WERI-Rb-1 (cell line): ENCODE measurements around the gene RPL10.

Experiments
- DNase-seq: peaks from one replicate; pipeline ENCODE4 v3.0.0-alpha.2; 2020
- H3K27ac ChIP-seq: fragments of 250-450 bp; sonication (Bioruptor Pico); 2 replicates; pipeline ENCODE4 v1.5.1; 2020; ENCODE audit warnings: mild to moderate bottlenecking, moderate library complexity
- H3K27me3 ChIP-seq: fragments of 250-450 bp; sonication (Bioruptor Pico); 2 replicates; pipeline ENCODE4 v1.5.1; 2021; ENCODE audit warnings: mild to moderate bottlenecking, low read depth, moderate library complexity; ENCODE audit not compliant: insufficient read depth, severe bottlenecking
- H3K36me3 ChIP-seq: fragments of 250-450 bp; sonication (Bioruptor Pico); 2 replicates; pipeline ENCODE4 v1.5.1; 2020; ENCODE audit warnings: mild to moderate bottlenecking, moderate library complexity
- H3K4me3 ChIP-seq: 2 replicates; pipeline ENCODE4 v1.5.1; 2011; ENCODE audit warnings: low read depth, mild to moderate bottlenecking, control low read depth, low read length
- H3K9me3 ChIP-seq: fragments of 250-450 bp; sonication (Bioruptor Pico); 2 replicates; pipeline ENCODE4 v1.5.1; 2021; ENCODE audit warnings: mild to moderate bottlenecking, moderate library complexity; ENCODE audit not compliant: severe bottlenecking
- CTCF ChIP-seq: IDR thresholded peaks from 2 replicates; pipeline ENCODE4 v1.5.1; 2011; ENCODE audit warnings: low read depth, mild to moderate bottlenecking, control low read depth, inconsistent platforms, low read length

The RPL10 gene

DNA sequence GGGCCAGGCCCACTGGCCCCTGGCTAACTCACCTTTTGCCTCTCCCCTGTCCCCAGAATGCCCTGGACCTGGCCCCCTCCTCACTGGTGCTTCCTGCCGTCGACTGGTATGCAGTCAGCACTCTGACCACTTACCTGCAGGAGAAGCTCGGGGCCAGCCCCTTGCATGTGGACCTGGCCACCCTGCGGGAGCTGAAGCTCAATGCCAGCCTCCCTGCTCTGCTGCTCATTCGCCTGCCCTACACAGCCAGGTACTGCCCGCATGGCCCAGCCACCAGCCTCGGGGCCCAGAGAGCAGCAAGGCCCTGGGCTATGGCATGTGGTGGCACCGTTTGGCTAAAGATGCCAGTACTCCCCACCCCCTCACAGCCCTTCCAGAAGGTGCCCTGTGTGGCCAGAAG, 34.0 kb downstream of the RPL10 start:
- Histone ChIP-seq H3K27ac (no peak overlapping the region), H3K4me3 (no peak overlapping the region), H3K9me3 (peaks cover 4% of the 10 kb centered on the region), H3K36me3 (peaks cover 51% of the 10 kb centered on the region), H3K27me3 (peaks cover 10% of the 10 kb centered on the region)
- DNase-seq, result no peak
- TF ChIP-seq CTCF, result no peak

- TF ChIP-seq CTCF, result no peak
- H3K36me3 ChIP-seq, result peaks cover 58% of the 10 kb centered on the region
- no peak for DNase-seq
Measured at GRCh38 chrX:154433605-154434004, 35.4 kb downstream of the RPL10 start.

GRCh38 chrX:154434394-154435168, 36.4 kb downstream of the RPL10 start:
- Histone ChIP-seq H3K27me3 (peaks cover 7% of the 10 kb centered on the region), H3K4me3 (no peak overlapping the region), H3K9me3 (no peaks in the 10 kb centered on the region), H3K36me3 (peaks cover 66% of the 10 kb centered on the region), H3K27ac (no peak overlapping the region)
- no peak for DNase-seq
- TF ChIP-seq CTCF, result no peak

More at GRCh38 chrX:154433605-154434004, 35.4 kb downstream of the RPL10 start:
- Histone ChIP-seq H3K27me3 (peaks cover 7% of the 10 kb centered on the region), H3K9me3 (no peaks in the 10 kb centered on the region), H3K27ac (no peak overlapping the region), H3K4me3 (no peak overlapping the region)

DNA sequence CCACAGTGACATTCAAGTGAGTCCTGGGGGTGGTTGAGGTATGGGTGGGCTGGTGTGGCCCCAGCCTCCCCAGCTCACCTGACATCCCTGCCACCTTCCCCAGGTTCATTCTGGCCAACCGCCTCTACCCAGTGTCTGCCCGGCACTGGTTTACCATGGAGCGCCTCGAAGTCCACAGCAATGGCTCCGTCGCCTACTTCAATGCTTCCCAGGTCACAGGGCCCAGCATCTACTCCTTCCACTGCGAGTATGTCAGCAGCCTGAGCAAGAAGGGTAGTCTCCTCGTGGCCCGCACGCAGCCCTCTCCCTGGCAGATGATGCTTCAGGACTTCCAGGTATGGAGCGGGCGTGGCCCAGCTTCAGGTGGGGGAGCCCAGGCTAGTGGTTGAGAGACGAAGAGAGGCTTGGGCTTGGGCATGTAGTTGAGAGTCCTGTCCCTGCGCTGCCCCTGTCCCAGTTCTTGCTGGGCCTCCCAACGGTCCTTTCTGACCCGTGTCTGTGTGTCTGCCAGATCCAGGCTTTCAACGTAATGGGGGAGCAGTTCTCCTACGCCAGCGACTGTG, 37.1 kb downstream of the RPL10 start:
- TF ChIP-seq CTCF, result no peak
- Histone ChIP-seq H3K4me3 (no peak overlapping the region), H3K27me3 (peaks cover 7% of the 10 kb centered on the region), H3K27ac (no peak overlapping the region), H3K36me3 (peaks cover 71% of the 10 kb centered on the region), H3K9me3 (no peaks in the 10 kb centered on the region)
- DNase-seq, result no peak

- Histone ChIP-seq H3K9me3 (no peaks in the 10 kb centered on the region), H3K27ac (peak overlapping the region; percentile 99), H3K36me3 (peaks cover 79% of the 10 kb centered on the region), H3K27me3 (peaks cover 7% of the 10 kb centered on the region), H3K4me3 (peak overlapping the region; percentile 36)
- DNase-seq, result peak; percentile 64
- no peak for TF ChIP-seq CTCF
Measured at GRCh38 chrX:154436374-154436982, 38.3 kb downstream of the RPL10 start.
